Epidermal melanocyte (primary cell): Measurements from ENCODE around the gene RPL37A.

ENCODE experiments used
- DNase-seq: peaks from one replicate; pipeline ENCODE4 v3.0.0; 2011; ENCODE audit warnings: low spot score; ENCODE audit not compliant: insufficient read length

Gene RPL37A

GRCh38 chr2:216498379-216499352, at the start of gene RPL37A:
Gene RPL37A, plus strand, starts transcription at chr2:216498844. Its CDS starts 31 bp downstream, at chr2:216498875.
- DNase-seq: peak; percentile 88

- DNase-seq: no peak
Measured at GRCh38 chr2:216450346-216450745, 48.3 kb upstream of the RPL37A start.

GRCh38 chr2:216450784-216451183, 47.9 kb upstream of the RPL37A start:
- DNase-seq: no peak

GRCh38 chr2:216453955-216454614, 44.6 kb upstream of the RPL37A start:
- no peak for DNase-seq

GRCh38 chr2:216463148-216463547, 35.5 kb upstream of the RPL37A start:
- no peak for DNase-seq

GRCh38 chr2:216464104-216464720, 34.4 kb upstream of the RPL37A start:
- DNase-seq: no peak

GRCh38 chr2:216465579-216466195, 33.0 kb upstream of the RPL37A start:
- no peak for DNase-seq

- DNase-seq: no peak
Measured at GRCh38 chr2:216467845-216468244, 30.8 kb upstream of the RPL37A start.

- DNase-seq: no peak
Measured at GRCh38 chr2:216469661-216470060, 29.0 kb upstream of the RPL37A start.

GRCh38 chr2:216473187-216473586, 25.5 kb upstream of the RPL37A start:
- no peak for DNase-seq

GRCh38 chr2:216474925-216475670, 23.5 kb upstream of the RPL37A start:
- no peak for DNase-seq

GRCh38 chr2:216475767-216476166, 22.9 kb upstream of the RPL37A start:
- no peak for DNase-seq

GRCh38 chr2:216477283-216478035, 21.2 kb upstream of the RPL37A start:
- DNase-seq: no peak

GRCh38 chr2:216478151-216478550, 20.5 kb upstream of the RPL37A start:
- DNase-seq: no peak

GRCh38 chr2:216478791-216479190, 19.9 kb upstream of the RPL37A start:
- DNase-seq: no peak

- no peak for DNase-seq
Measured at GRCh38 chr2:216480221-216480620, 18.4 kb upstream of the RPL37A start.

- DNase-seq: no peak
Measured at GRCh38 chr2:216482640-216483039, 16.0 kb upstream of the RPL37A start.

GRCh38 chr2:216485237-216485636, 13.4 kb upstream of the RPL37A start:
- DNase-seq: no peak

GRCh38 chr2:216485745-216486144, 12.9 kb upstream of the RPL37A start:
- DNase-seq: no peak

- DNase-seq: no peak
Measured at GRCh38 chr2:216486271-216486670, 12.4 kb upstream of the RPL37A start.
